Activated CD8-positive, alpha-beta memory T cell treated with anti-CD3 and anti-CD28 coated beads, Interleukin-2, amount 50 U/mL, for 1 hour (primary cell): Measurements from ENCODE around the gene SOCS3.
A peak's percentile ranks its signal among the peaks of the same experiment; 100 is the strongest.

Experiments used
- DNase-seq: peaks from one replicate; pipeline ENCODE4 v3.0.0-alpha.2; 2020; ENCODE audit errors: extremely low read depth

Gene SOCS3

DNA sequence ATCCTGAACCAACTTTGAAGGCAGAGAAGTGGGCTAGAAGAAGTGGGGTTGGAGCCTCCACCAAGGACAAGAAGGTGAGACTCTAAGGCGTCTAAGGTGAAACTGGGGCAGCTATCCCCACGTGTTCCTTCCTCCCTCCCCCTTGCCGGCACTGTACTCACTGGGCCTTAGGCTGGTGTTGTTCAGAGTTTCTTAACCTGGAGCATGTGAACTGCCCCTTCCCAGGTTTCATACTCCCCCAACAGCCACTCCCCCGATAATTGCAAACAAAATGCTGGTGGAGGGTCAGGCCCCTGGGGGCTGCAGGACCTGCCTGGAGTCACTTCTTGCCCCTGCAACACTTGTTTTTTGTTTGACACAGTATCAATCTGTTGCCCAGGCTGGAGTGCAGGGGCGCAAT lies 7.3 kb upstream of the SOCS3 start:
- DNase-seq, result no peak

DNA sequence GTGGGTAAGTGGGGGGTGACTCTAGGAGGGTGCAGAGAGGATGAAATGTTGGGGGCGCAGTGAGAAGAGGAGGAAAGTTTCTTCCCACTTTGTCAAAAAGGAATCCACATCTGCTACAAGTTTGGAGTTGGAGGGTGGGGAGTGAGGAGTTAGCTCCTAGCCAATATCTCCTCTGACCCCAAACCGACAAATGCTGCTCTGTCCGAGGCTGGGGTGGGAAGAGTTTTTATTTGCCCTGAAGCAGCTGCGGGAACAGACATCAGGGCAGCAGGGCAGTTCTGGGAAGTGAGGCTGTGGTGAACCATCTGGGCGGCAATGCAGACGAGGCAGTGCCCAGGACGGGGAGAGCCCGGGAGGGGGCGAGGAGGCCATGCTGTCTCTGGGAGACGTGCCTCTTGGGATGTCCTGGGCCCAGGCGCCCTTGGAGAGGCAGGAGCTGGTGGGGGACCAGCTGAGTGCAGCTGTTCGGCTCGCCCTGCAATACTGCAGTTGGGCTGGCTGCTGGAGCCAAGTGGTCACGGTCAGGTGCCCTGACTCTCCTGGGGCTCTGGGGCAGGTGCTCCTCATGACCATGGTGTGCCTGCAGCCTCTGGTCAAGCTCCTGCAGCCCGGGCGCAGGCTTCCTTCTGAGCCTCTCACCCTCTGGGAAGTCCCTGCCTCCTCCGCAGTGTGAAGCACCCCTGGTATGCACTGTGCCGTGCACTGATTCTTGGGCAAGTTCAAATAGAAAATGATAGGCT lies 6.4 kb upstream of the SOCS3 start:
- DNase-seq, result no peak

DNA sequence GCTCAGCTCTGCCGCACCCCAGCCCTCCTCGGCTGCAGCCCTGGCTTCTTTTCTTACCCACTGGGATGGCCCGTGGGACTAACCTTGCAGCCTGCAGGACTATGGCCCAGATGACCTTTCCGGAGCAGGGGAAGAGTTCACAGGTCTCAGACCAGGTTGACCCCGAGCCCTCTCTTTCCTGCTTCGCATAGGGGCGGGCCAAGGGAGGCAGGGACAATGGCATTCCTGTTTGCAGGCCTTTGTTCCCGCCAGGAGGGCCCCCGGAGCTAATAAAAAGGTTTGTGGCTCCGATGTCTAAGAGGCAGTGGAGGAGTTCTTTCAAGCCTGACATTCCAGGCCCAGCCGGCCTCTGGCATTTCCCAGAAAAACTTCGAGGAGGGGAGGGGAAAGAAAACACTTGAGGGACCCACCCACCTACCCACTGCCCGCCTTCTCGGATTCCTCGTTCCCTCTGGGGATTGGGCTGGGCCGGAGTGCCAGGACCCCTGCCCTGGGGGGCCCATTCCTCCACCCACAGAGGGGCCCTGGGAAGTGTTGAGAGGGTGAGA lies 5.8 kb upstream of the SOCS3 start:
- no peak for DNase-seq

DNA sequence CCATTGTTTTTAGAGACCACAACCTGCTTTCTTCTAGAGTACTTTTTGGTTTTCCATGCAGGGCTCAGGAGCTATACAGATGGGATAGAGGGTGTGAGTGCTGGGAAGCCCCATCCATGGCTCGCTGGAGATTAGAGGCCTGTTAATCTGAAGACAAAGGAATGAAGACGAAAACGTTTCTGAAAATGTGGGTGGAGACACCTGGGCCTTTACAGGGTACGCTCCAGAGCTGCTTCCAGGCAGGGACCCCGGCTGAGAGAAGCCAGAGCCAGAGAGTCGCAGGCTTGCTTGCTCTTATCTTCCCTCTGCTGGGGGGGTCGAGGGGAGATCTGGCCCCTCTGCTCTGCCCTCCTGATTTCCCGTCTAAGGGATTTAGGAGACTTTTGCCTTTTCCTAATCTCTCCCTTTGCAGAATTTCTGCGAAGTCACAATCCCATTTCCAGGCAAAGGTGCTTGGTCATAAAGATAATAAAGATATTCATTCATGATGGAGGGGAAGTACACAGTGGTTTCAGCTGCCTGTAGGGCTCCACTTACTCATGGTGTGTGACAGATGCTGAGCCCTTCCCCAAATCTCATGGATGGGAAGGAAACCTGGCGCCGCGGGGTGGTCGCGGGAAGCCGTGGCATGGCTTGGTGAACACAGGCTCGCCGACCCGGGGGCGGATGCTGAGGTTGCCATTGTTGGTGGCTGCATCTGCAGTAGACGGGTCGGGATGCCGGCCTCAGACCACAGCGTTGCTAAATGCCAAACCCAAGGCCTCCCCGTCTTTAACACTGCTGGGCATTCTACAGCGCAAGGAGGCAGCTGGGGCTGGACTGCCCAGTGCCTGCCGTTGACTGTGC lies 4.8 kb upstream of the SOCS3 start:
- DNase-seq, result no peak

DNA sequence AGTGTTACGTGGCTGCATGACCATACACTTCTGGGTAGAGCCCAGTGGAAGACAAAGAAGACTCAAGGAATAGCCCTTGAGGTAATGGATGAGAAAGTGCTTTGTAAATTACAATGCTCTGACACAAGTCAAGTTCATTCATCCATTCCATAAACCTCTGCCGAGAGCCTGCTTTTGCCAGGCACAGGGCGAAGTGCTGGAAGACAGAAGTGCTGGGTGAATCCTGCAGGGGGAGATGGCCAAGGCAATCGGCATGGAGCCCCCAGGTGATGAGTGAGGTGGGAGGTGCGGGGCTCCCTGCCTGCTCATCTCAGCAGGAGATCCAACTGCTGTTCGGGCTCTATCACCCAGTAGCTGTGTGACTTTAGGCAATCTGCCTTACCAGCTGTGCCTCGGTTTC lies 2.8 kb upstream of the SOCS3 start:
- DNase-seq, result no peak

DNA sequence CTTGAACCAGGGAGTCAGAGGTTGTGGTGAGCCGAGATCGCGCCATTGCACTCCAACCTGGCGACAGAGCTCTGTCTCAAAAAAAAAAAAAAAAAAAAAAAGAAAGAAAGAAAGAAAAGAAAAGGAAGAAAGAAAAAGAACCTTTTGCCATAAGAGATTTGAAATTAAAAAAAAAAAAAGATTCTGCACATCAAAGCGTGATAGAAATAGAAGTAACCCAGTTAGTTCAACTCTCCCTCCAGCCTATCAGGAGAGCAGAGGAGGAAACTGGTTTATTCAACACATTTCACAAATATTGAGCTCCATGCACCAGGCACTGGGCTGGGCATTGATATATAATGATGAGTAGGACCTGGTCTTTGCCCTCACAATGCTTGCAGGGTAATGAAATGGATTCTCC lies 2.4 kb upstream of the SOCS3 start:
- no peak for DNase-seq

DNA sequence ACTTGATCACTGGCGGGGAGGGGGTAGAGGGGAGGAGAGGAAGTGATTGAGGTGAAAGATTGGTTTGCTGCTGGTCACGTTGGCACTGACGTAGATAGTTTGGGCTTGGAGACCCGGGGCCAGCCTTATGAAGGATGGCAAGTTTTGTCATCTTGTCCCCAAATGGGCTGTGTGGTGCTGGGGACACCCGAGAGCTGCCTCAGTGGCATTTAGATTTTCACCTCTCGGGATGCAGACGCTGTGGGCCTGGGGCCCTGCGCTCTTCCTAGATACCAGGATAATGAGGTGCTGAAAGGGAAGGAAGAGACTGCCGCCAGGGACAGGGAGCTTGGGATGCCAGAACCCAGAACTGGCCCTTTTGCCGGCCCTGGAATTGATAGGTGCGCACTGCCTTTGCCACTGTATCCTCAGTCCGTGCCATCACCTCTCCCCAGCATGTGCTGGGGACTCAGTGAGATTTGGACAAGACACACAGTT lies 1.4 kb upstream of the SOCS3 start:
- no peak for DNase-seq

DNA sequence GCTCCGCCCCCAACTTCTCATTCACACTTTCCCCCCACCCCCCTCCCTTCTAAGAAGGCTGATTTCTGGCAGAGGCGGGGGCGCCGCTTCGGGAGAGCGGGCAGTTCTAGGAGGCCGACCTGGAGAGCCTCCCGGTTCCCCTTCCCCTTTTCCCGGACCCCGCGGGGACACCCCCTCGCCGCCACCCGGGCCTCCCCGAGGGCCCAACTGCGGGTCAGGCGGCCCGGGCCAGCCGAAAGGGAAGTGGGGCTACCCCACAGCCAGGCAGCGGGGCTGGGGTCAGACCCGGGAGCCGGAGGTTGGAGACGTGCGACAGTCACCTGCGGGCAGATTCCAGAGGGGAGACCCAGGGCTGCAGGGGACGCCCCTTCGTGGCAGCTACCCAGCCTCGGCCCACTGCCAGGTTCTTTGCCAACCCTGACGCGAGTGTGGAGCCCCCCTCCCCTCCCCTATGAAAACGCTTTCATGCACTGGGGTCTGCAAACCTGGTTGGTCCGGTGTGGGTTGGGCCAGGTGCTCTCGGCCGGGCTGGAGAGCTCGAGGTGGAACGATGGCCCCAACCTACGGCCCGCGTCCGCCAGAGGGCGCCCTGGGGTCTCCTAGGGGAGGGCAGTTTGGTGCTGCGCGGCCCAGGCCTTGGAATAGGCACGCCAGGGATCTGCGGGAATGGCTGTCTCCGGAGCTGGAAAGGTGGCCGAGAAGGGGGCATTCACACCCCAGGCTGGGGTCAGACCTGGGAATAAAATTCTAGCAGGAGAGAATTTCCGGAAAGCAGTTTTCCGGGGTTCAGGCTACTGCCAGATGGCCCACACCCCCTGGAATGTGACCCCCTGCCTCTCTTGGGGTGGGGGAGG lies 721 bp upstream of the SOCS3 start:
- DNase-seq, result peak; percentile 47

DNA sequence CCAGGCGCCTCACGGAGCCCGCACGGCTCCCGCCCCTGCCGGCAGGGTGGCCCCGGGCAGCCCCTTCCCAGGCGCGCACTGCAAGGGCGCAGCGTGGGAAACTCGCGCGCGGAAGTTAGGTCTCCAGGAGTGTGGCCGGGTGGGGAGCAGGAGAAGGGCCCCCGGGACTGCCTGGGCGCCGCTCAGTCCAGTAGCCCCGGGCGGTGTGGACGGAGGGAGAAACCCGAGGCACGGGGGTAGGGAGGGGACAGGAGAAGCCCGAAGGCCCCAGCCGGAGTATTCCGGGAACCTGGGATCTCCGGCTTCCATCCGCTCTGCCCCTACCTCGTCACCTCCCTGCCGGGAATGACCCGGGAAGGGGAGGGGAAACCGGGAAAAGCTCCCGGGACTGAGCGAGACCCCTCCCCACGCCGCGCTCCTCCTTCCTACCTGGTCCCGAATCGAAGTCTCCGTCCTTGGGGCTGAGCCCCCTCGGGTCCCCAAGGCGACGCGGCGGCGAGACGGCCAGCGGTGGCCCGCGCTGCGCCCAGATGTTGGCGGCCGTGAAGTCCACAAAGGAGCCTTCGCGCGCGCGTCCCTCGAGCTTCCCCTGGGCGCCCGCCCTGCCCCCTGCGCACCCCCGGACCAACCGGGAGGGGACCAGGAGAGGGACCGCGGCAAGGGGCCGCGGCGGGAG lies 418 bp downstream of the SOCS3 start:
- no peak for DNase-seq

DNA sequence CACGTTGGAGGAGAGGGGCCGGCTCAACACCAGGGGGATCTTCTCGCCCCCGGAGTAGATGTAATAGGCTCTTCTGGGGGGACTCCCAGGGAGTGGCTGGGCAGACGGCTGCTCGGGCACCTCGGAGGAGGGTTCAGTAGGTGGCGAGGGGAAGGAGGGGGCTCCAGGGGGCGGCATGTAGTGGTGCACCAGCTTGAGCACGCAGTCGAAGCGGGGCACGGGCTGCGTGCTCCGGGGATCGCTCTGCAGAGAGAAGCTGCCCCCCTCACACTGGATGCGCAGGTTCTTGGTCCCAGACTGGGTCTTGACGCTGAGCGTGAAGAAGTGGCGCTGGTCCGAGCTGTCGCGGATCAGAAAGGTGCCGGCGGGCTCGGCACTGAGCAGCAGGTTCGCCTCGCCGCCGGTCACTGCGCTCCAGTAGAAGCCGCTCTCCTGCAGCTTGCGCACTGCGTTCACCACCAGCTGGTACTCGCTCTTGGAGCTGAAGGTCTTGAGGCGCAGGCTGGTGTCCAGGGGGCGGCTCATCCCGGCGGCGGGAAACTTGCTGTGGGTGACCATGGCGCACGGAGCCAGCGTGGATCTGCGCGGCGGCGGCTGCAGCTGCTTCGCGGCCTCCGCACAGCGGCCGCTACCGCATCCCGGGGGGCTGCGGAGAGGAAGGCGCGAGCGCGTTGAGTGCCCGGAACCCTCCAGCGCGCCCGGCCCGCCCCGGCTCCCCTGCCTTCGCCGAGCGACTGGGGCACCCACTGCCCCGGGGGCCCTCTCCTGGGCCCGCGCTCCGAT lies 1.1 kb downstream of the SOCS3 start:
- no peak for DNase-seq

DNA sequence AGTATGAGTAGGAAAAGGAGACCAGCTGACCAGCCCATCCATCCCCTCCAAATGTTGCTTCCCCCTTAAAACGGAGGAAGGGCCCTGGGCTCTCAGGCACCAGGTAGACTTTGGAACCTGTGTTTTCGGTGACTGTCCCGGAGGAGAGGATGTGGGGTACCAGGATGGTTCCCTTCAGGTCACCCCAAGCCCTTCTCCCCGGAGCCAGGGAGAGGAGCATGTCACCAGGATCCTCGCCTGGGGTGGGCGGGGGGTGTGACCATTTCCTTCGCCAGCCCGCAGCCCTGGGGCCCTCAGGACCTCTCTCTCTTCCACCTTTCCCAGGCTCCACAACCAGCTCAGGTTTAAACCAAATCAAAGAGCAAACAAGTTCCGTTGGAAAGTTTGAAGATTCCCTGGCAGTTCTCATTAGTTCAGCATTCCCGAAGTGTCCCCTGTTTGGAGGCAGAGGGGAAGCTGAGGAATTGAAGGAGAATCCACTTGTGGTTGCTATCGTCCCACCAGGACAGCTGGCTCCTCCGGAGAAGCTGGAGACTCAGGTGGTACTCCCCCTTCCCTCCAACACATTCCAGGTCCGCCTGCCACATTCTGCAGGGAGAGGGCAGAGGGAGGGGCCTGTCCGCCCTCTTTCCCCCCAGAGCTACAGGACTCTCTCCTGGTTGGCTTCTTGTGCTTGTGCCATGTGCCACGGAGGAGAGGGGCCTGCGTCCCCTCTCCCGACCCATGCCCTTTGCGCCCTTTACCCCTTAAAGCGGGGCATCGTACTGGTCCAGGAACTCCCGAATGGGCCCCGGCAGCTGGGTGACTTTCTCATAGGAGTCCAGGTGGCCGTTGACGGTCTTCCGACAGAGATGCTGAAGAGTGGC lies 2.0 kb downstream of the SOCS3 start:
- no peak for DNase-seq

DNA sequence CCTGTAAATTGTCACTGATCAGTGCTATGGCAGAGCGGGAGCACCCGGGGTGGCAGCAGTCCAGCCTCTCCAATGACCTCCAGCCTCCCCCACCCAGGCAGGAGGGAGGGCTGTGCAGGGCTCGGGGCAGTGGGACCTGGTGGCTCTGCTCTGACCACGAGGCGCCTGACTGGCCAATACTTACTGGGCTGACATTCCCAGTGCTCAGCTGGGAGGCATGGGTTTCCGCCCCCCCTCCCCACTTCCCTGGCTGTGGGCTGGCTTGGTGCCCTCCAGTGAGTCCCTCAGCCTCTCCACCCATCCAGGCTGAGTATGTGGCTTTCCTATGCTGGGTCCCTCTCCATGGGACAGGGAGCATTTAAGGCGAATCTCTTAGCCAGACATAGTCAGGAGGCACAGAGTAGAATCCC lies 2.7 kb downstream of the SOCS3 start:
- DNase-seq, result no peak

DNA sequence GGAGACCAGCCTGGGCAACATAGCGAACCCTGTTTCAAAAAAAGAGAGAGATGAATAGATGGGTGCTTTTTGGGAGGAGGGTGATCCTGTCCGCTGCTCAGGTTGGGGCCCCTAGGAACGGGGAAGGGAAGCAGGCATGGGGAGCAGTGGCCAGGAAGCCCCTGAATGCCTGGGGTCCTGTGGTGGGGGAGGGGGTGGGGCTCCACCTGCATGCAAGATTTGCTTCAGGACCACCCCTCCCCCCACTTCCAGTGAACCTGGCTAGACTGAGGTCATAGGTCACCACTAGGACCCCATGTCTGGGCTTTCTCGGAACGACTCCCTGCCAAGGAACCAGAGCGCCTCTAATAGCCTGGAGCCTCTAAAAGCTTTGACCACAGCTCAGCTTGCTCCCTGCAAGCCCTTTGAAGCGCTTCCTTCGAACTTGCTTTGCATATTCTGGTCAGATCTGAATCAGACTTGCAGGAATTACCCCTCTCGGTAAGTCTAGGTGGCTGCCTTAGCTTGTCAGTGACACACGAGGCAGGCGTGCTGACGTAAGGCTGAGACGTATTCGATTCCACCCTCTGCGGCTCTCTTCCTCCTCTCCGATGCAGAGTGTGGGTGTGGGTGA lies 3.7 kb downstream of the SOCS3 start:
- peak; percentile 87 for DNase-seq

DNA sequence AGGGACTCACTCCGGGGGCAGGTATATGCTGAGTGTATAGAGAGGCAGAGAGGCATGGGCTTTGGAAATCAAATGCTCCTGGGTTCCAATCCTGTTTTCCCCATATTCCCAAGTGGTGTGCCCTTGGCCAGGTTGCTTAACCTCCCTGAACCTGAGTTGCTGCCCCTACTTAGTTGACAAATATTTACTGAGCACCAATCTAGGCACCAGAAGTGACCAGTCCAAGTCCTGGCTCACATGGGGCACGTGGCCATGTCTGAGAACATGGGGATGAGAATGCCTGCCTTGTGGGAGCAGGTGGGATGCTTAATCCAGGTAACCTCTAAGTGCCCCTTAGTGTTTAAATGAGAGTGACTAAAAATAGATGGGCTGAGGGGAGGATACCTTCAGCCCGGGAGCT lies 4.2 kb downstream of the SOCS3 start:
- DNase-seq, result no peak

DNA sequence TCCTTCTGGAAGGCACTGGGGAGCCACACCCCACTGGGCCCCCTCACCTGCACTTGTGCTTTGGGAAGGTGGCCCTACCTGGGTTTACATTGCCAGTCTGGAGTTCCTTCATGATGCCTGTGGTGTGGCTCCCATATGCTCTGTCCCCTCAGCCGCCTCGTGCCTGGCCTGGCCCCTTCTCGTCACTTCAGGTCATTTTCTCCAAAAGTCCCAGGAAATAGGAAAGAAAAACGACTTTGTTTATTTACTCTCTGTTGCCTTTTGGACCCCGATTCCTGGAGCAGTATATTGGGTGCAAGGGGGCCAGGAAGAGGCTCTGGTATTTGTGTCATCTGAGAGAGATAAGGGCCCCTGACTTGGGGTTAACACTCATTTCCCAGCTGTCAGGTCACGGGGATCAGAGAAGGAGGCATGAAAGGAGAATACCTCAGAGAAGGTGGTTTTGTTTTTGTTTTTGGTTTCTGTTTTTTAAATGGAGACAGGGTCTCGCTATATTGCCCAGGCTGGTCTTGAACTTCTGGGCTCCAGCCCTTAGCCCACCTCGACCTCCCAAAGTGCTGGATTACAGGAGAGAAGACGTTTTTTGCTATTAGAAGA lies 4.7 kb downstream of the SOCS3 start:
- no peak for DNase-seq

DNA sequence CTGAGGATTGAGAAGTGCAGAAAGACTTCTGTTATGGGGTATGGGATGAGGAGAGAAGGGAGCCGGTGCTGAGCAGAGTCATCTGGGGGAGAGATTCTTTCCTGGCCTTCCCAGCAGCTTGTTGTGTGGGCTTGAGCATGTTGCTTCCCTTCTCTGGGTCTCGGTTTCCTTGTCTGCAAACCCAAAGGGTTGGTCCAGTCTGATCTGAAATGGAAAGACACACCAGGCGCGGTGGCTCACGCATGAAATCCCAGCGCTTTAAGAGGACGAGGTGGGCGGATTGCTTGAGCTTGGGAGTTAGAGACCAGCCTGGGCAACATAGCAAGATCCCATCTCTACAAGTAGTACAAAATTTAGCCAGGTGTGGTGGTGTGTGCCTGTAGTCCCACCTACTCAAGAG lies 6.0 kb downstream of the SOCS3 start:
- no peak for DNase-seq

DNA sequence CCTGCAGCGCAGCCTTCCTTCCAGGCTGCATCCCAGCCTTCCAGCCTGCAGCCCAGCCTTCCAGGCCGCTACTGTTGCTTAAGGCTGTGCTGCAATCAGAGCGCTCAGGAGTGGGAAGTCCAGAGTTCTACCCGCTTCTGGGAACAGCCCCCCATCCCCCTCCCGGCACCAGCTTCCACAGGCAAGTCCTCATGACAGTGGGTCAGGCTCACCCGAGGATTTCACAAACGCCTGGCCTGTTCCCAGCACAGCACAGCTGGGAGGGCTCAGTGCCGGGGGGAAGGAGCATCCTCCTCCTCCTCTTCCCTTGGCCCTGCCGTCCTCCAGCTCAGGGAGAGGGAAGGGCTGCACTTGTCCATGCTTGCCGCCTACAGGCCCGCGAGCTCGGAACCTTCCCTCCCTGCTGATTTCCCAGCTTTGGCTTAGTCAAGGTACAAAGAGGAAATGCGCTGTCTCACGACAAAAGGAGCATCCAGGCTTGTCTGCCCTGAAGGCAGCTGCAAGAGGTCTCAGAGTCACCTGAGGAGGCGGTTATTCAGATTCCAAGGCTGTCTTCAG lies 8.3 kb downstream of the SOCS3 start:
- no peak for DNase-seq

DNA sequence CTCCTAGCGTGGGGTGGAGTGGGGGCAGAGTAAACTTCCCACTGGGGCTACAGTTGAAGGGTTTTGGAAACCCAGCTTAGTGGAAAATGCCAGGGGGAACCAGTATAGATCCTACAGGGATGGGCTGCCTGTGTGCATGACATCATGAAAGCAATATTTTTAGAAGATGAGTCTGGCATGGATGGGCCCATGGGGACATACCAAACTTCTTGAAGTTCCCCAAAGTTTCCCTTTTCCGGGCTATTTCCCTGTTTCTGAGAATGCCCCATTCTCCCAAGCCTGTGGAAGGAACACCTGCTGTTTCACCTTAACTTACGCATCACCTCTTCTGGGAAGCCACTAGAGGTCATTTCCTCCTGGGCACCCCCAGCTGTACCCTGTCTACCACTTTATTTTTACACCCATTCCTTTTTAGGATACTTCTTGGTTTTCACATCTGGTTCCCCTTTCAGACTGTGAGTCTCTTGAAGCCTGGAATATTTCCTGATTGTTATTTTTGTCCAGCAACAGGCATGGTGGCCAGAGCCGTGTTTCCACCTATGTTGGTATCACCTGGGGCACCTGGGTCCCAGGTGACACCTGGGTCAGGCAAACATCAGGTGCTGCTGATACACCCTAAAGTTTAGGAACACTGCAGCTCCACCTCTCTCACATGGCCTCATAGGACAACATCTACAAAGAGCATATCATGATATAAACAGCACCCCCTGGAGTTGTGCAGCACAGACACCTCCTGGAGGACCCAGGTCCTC lies 9.8 kb downstream of the SOCS3 start:
- no peak for DNase-seq
